HG03354 (cell line): ENCODE results near the gene TCF4.

Experiments used
- ATAC-seq: cut with Tn5 transposase; IDR thresholded peaks from one replicate; pipeline ENCODE4 v1.9.1; 2021; ENCODE audit warnings: mild to moderate bottlenecking; ENCODE audit not compliant: unreplicated experiment, poor library complexity, severe bottlenecking

The TCF4 gene

DNA sequence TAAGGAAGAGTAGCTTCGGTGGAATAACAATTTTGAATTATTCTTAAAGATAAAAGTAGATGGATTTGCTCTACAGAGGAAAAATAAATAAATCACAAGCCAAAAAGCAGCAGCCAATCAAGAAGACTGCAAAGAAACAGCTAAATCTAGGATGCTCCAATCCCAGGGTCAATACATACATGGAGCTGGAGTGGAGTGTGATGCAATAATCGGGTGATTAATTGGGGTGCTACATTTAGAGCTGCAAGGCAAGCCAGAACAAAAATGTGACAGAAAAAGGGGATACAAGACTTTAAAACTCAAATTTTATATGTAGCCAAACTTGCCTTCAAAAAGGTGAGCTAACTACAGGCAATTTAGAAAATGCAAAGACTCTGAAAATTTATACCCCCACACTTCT is 215.8 kb downstream of the TCF4 start:
- ATAC-seq, result no peak

DNA sequence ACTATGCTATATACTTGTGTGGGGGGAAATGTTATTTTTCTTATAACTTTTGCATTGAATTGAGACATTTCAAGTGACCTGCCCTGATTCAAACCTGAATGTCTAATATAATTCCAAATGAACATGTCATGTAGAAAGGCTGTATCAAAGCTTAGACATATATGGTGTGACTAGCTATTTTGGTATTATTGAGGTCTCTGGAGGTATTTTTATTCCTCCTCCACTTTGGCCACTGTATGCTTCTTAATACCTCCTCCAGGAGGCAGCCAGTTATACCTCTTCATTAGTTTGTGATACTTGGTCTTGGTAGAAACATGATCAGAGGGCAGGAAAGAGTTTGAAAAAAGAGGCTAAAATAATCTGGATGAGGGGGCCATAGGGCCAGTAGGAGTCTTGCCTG is 217.1 kb downstream of the TCF4 start:
- ATAC-seq, result no peak

DNA sequence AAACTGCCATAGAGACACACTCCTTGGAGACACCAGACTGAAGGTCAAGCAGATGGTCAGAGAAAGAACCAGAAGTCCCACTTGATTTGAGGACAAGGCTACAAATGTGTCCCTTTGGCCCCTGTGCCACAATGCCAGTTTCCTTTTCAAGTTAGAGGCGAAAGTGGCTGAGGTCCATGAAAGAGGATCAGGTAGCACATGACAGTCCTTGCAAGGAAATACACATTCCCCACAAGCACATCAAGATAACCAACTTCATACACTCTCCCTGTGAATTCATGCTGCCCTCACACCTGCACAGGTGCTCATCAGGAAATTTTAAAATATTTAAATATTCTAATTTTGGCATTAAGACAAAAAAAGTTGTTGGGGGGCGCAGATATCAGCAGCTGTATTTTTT is 218.6 kb downstream of the TCF4 start:
- no peak for ATAC-seq

GRCh38 chr18:55365342-55365741 is 222.7 kb downstream of the TCF4 start:
- ATAC-seq, result no peak

GRCh38 chr18:55362303-55362702 is 225.7 kb downstream of the TCF4 start:
- ATAC-seq, result no peak

DNA sequence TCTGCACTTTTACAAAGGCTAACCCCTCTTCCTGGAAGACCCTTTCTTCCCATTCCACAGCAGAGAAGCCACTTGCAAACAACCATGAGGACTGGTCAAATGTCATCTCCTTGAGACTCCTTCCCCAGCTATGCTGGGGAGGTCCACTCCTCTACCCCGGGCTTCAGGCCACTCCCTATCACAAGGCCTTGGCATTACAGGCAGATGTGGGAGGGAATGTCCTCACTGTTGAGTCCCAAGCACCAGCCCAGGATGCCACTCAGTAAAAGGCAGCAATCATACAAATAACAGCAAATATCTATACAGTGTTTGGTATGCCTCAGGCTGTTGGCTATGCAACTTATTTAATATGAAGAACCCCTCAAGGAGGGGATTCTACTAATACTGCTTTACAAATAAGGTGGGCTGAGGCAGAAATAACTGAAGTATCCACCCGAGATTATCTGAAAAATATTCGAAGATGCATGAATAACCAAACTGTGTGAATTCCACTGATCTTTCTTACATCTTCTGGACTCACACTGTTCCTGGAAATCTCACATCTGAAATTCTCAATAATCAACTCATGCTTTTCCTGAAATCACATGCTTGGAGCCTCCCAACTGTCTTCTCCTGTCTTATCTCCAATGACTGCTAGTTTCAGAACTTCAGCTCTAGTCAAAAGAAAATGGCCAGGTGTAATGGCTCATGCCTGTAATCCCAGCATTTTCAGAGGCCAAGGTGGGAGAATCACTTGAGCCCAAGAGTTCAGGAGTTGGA is 226.3 kb downstream of the TCF4 start:
- ATAC-seq, result no peak

DNA sequence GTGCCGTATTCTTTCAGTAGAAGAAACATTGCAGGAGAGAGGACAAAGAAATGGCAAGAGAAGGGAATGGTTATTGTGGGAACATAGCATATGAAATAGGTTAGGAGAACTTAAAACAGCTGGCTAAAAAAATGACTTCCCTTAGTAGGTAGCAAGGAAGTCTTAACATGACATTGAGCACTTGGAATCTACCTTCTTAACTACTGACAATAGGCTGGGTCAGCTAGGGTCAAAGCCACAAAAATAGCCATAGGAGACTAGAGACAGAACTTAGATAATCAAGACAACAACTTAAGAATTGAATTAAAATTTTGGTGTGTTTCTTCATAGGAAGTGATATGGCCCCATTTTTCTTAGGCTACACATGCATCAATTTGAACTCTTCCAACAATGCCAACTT is 227.9 kb downstream of the TCF4 start:
- ATAC-seq, result no peak

GRCh38 chr18:55356815-55357214 is 231.2 kb downstream of the TCF4 start:
- no peak for ATAC-seq

- ATAC-seq, result no peak
These were observed 232.8 kb downstream of the TCF4 start for GRCh38 chr18:55355223-55355622.

DNA sequence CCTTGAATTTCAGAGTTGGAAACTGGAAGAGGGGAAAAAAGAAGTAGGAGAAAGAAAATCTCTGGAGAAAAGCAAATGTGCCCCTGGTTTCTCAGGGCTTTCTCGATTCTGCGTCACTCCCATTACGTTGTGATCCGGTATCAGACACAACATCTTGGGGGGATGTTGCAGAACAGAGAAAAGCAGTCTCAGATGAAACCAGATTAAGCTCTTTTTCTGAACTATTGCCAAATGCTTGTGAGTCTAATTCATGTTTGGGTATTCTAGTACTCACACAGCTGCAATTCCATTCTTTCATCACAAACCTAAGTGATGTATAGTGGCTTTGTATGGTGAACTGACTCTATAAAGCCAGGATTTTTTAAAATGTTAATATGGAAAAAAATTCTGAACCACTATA is 233.2 kb downstream of the TCF4 start:
- peak; percentile 37 for ATAC-seq

DNA sequence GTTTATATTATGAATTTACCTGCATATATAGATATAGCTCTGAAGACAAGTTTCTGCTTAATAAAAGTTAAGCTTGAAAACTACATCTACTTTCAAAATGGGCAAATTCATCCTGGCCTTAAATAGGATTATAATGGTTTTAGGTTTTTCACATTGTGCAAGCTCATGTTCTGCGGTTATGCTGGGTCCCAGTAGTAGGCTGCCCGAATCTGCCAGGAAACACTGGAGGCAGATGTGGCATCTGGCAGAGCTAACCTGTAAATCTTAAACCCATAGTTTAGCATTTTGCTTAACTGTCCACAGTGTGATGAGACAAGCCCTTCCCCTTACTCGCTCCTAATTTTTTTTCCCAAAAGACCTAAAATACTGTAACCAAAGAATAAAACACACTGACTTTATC is 234.2 kb downstream of the TCF4 start:
- ATAC-seq, result no peak

GRCh38 chr18:55353391-55353790 is 234.6 kb downstream of the TCF4 start:
- ATAC-seq, result no peak

- ATAC-seq, result peak; percentile 52
These were observed 235.8 kb downstream of the TCF4 start for GRCh38 chr18:55351980-55352714.

GRCh38 chr18:55351241-55351691 is 236.7 kb downstream of the TCF4 start:
- no peak for ATAC-seq

DNA sequence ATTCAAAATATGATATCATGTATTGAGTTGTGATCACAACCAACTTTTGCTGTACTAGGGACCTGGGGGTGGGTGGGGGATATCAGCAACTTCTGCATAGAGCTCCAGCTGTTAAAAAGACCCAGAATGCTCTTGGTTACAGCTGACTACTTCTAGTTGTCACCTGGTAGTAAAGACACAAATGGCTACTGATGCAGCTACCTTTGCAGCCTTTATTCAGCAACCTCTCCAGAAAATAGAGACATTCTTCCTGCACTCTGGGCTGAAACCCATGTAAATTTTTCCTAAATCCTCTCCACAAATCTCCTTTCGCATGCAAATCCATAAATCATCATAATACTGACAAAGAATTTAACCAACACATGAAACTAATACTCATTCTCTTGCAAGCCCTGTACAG is 238.3 kb downstream of the TCF4 start:
- no peak for ATAC-seq

DNA sequence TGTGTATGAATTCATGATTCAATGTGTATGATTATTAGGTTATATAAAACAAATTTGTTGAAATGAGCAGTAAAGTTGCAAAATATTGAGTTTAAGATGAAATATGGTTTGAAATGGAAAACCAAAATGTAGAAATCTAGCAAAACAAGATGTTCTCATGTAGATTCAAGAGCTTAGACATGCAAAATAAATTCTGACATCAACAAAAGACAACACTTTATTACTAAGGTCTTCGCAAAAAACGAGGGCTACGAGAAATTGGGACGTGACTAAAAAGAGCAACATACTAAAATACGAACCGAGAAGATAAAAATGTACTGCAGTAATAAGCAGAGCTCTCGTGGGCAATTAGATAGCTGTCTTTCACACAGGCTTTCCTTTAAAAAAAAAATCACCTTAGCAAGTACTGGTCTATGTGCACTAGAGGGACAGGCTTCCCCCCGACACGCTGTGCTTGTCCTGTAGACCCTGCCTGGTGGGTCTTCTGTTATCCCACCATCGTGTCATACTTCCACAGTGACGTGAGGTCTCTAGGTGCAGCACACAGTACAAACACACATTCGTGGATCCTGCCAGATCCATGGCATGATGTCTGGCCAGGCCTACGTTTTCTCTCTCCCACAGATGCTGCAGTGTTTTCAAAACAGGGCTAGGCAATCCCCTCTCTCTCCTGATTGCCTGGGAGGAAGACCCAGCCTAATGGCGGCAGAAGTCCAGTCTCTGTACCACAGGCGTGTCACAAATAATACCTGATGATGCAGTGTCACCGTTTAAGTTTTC is 240.8 kb downstream of the TCF4 start:
- no peak for ATAC-seq

DNA sequence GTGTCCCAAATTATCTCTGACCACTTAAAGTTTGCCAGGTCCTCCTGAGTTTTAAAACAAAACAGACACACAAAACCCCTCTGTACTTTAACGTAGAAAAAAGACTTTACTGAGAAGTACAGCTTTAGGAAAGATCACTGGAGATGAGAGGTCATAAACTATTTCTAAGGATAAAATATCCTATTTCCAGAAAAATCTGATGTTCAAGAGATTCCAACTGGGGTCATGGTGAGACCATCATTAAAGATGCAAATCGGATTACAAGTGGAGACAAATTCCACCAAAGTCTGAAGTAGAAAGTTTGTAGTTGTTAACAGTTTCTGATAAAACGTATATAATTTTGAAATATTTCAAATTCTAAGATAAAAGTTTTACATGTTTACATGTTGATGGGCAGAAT is 241.6 kb downstream of the TCF4 start:
- no peak for ATAC-seq

GRCh38 chr18:55345103-55345950 is 242.7 kb downstream of the TCF4 start:
- ATAC-seq, result no peak

DNA sequence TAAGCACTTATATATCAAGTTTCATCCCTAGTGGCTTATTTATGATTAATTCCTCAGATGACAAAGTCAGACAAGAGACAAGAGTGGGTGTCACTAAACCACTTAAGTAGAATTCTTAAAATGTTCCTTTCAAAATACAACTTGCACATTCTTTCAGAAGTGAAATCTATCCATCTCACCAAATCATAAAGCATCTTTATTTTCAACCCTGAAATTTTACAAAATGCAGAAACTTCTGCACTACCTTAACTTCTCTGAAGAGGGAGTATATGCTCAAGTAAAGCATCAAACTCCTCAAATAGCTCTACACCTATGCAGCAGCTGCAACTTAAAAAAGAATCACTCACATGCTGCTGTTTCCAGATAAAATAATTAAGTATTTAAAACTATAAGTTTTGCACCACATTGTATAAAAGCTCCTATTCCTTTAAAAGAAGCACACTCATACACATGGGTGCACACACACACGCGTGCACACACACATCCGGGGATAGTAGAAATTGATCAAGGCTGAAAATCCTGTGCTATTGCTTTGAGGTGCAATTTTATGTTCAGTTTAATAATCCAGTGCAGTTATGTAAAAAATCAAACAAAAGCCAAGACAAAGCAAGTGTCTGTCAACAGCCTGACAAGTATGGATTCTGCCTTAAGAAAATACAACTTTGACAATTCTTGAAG is 244.5 kb downstream of the TCF4 start:
- peak; percentile 84 for ATAC-seq
